Ishikawa (cell line): ENCODE measurements around the gene PSMD14.

Experiments
- CREB1 ChIP-seq: IDR thresholded peaks from 2 replicates; pipeline ENCODE4 v1.6.1; 2012; ENCODE audit warnings: low read depth
- EGR1 ChIP-seq: IDR thresholded peaks from 2 replicates; pipeline ENCODE4 v1.6.1; 2012
- EP300 ChIP-seq: IDR thresholded peaks from 2 replicates; pipeline ENCODE4 v1.6.1; 2012; ENCODE audit warnings: borderline replicate concordance
- FOXM1 ChIP-seq: IDR thresholded peaks from 2 replicates; pipeline ENCODE4 v1.6.1; 2012; ENCODE audit warnings: low read depth, borderline replicate concordance
- RAD21 ChIP-seq: IDR thresholded peaks from 2 replicates; pipeline ENCODE4 v1.6.1; 2012; ENCODE audit warnings: low read depth
- REST ChIP-seq: IDR thresholded peaks from 2 replicates; pipeline ENCODE4 v1.6.1; 2012; ENCODE audit warnings: low read depth, mild to moderate bottlenecking
- TAF1 ChIP-seq: IDR thresholded peaks from 2 replicates; pipeline ENCODE4 v1.6.1; 2012; ENCODE audit warnings: low read depth, mild to moderate bottlenecking
- TCF12 ChIP-seq: IDR thresholded peaks from 2 replicates; pipeline ENCODE4 v1.6.1; 2012; ENCODE audit warnings: low read depth
- TEAD4 ChIP-seq: IDR thresholded peaks from 2 replicates; pipeline ENCODE4 v1.6.1; 2012

GRCh38 chr2:161343235-161343634 lies 35.0 kb downstream of the PSMD14 start:
- no peak for TF ChIP-seq TCF12
- no peak for TF ChIP-seq EGR1
- TF ChIP-seq EP300, result no peak
- no peak for TF ChIP-seq FOXM1
- no peak for TF ChIP-seq RAD21
- TF ChIP-seq TAF1, result no peak
- TF ChIP-seq REST, result no peak
- no peak for TF ChIP-seq CREB1
- TF ChIP-seq TEAD4, result no peak
